Mucosa of rectum (tissue), 2 donors: ENCODE results near the gene ACTR5.
A peak's percentile ranks its signal among the peaks of the same experiment; 100 is the strongest.

Experiments used
- H3K27ac ChIP-seq, 2 donors: one replicate each; pipeline ENCODE4 v1.7.0; 2013; ENCODE audit warnings: inconsistent platforms in 2 of 2, low read depth in 2 of 2, low read length in 2 of 2
- H3K27me3 ChIP-seq, 2 donors: one replicate each; pipeline ENCODE4 v1.7.0; 2013; ENCODE audit warnings: low read length in 2 of 2; ENCODE audit not compliant: control insufficient read depth in 2 of 2, insufficient read depth in 2 of 2
- H3K36me3 ChIP-seq, 2 donors: one replicate each; pipeline ENCODE4 v1.7.0; 2013; ENCODE audit warnings: low read length in 2 of 2; ENCODE audit not compliant: control insufficient read depth in 2 of 2, insufficient read depth in 2 of 2
- H3K4me1 ChIP-seq, 2 donors: one replicate each; pipeline ENCODE4 v1.7.0; 2013; ENCODE audit warnings: low read length in 2 of 2, mild to moderate bottlenecking in 1 of 2; ENCODE audit not compliant: control insufficient read depth in 2 of 2, insufficient read depth in 2 of 2
- H3K4me3 ChIP-seq, 2 donors: one replicate each; pipeline ENCODE4 v1.7.0; 2013; ENCODE audit warnings: low read length in 2 of 2
- H3K9ac ChIP-seq, 2 donors: one replicate each; pipeline ENCODE4 v1.7.0; 2013; ENCODE audit warnings: low read length in 2 of 2, low read depth in 1 of 2, mild to moderate bottlenecking in 1 of 2
- H3K9me3 ChIP-seq, 2 donors: one replicate each; pipeline ENCODE4 v1.7.0; 2013; ENCODE audit warnings: low read length in 2 of 2; ENCODE audit not compliant: control insufficient read depth in 2 of 2
- donor health status: healthy.
- donor health status: Normal muscosa, but diverticular disease.

ACTR5 gene

GRCh38 chr20:38747495-38748096, 664 bp upstream of the ACTR5 start:
- Histone ChIP-seq H3K9ac (peak overlapping the region; percentile 47 to 97), H3K36me3 (peaks cover 0 to 5% of the 10 kb centered on the region in 2 donors), H3K27ac (peak overlapping the region in 1 of 2 donors; percentile 91), H3K4me3 (peak overlapping the region; percentile 88 to 94), H3K9me3 (no peaks in the 10 kb centered on the region), H3K27me3 (no peaks in the 10 kb centered on the region), H3K4me1 (peaks cover 12% of the 10 kb centered on the region in 2 donors)

GRCh38 chr20:38748861-38749149, 545 bp downstream of the ACTR5 start:
- Histone ChIP-seq H3K27ac (peak overlapping the region; percentile 91 to 96), H3K9me3 (no peaks in the 10 kb centered on the region), H3K27me3 (no peaks in the 10 kb centered on the region), H3K4me3 (peak overlapping the region; percentile 88 to 94), H3K4me1 (peaks cover 12% of the 10 kb centered on the region in 2 donors), H3K9ac (peak overlapping the region; percentile 86 to 97), H3K36me3 (peaks cover 0 to 11% of the 10 kb centered on the region in 2 donors)

- Histone ChIP-seq H3K9ac (no peak overlapping the region), H3K4me1 (peaks cover 12% of the 10 kb centered on the region in 2 donors), H3K4me3 (no peak overlapping the region), H3K27ac (no peak overlapping the region), H3K27me3 (no peaks in the 10 kb centered on the region), H3K36me3 (peaks cover 12 to 33% of the 10 kb centered on the region in 2 donors), H3K9me3 (no peaks in the 10 kb centered on the region)
These were observed 3.2 kb downstream of the ACTR5 start for GRCh38 chr20:38751360-38751976.

GRCh38 chr20:38752029-38752428, 3.8 kb downstream of the ACTR5 start:
- H3K4me1 ChIP-seq: peaks cover 12% of the 10 kb centered on the region in 2 donors
- H3K9me3 ChIP-seq: no peaks in the 10 kb centered on the region
- H3K4me3 ChIP-seq: no peak overlapping the region
- H3K9ac ChIP-seq: no peak overlapping the region
- H3K27ac ChIP-seq: no peak overlapping the region
- peaks cover 12 to 36% of the 10 kb centered on the region in 2 donors for H3K36me3 ChIP-seq
- H3K27me3 ChIP-seq: no peaks in the 10 kb centered on the region

GRCh38 chr20:38754924-38755323, 6.7 kb downstream of the ACTR5 start:
- Histone ChIP-seq H3K27me3 (no peaks in the 10 kb centered on the region), H3K9me3 (no peaks in the 10 kb centered on the region), H3K27ac (no peak overlapping the region), H3K9ac (no peak overlapping the region), H3K4me1 (no peaks in the 10 kb centered on the region), H3K4me3 (no peak overlapping the region), H3K36me3 (peaks cover 29 to 54% of the 10 kb centered on the region in 2 donors)

- Histone ChIP-seq H3K27ac (no peak overlapping the region), H3K9ac (no peak overlapping the region), H3K9me3 (no peaks in the 10 kb centered on the region), H3K4me3 (no peak overlapping the region), H3K27me3 (no peaks in the 10 kb centered on the region), H3K4me1 (no peaks in the 10 kb centered on the region), H3K36me3 (peaks cover 30 to 59% of the 10 kb centered on the region in 2 donors)
These were observed 7.2 kb downstream of the ACTR5 start for GRCh38 chr20:38755324-38755910.

- H3K36me3 ChIP-seq: peaks cover 42 to 73% of the 10 kb centered on the region in 2 donors
- no peaks in the 10 kb centered on the region for H3K4me1 ChIP-seq
- H3K9ac ChIP-seq: no peak overlapping the region
- no peaks in the 10 kb centered on the region for H3K9me3 ChIP-seq
- H3K4me3 ChIP-seq: no peak overlapping the region
- H3K27me3 ChIP-seq: no peaks in the 10 kb centered on the region
- no peak overlapping the region for H3K27ac ChIP-seq
These were observed 9.0 kb downstream of the ACTR5 start for GRCh38 chr20:38757145-38757775.

GRCh38 chr20:38759106-38759505, 10.8 kb downstream of the ACTR5 start:
- no peaks in the 10 kb centered on the region for H3K9me3 ChIP-seq
- no peak overlapping the region for H3K27ac ChIP-seq
- H3K27me3 ChIP-seq: no peaks in the 10 kb centered on the region
- H3K4me1 ChIP-seq: no peaks in the 10 kb centered on the region
- no peak overlapping the region for H3K9ac ChIP-seq
- H3K4me3 ChIP-seq: no peak overlapping the region
- peaks cover 50 to 81% of the 10 kb centered on the region in 2 donors for H3K36me3 ChIP-seq

GRCh38 chr20:38760978-38761377, 12.7 kb downstream of the ACTR5 start:
- Histone ChIP-seq H3K4me1 (no peaks in the 10 kb centered on the region), H3K9ac (no peak overlapping the region), H3K27ac (no peak overlapping the region), H3K4me3 (no peak overlapping the region), H3K9me3 (no peaks in the 10 kb centered on the region), H3K27me3 (no peaks in the 10 kb centered on the region), H3K36me3 (peaks cover 51 to 82% of the 10 kb centered on the region in 2 donors)

GRCh38 chr20:38762174-38762573, 13.9 kb downstream of the ACTR5 start:
- Histone ChIP-seq H3K4me1 (no peaks in the 10 kb centered on the region), H3K9ac (no peak overlapping the region), H3K27me3 (no peaks in the 10 kb centered on the region), H3K9me3 (no peaks in the 10 kb centered on the region), H3K27ac (no peak overlapping the region), H3K36me3 (peaks cover 51 to 82% of the 10 kb centered on the region in 2 donors), H3K4me3 (no peak overlapping the region)
